Measurements from ENCODE around the gene KCNC3. TPM values are rescaled to one million over a fixed set of nuclear protein-coding genes. Genes with fewer than 3 reads are reported as not detected.
A peak's percentile ranks its signal among the peaks of the same experiment; 100 is the strongest.

The KCNC3 gene
- total RNA-seq: 10 to 100 TPM in 1 of 2 donors, 1 to 10 TPM in 1; 8.6 to 10.7 TPM
- 3.8 TPM for polyA plus RNA-seq (2013, experiment 1 of 2)
- 4.2 TPM for polyA plus RNA-seq (2013, experiment 2 of 2)
- long read RNA-seq, experiment 1: 0 reads
- long read RNA-seq, experiment 2, partial matches to known transcripts: 0 of 1 reads
- long read RNA-seq, experiment 2, other reads (novel, unspliced or antisense): 1 of 1 reads
- long read RNA-seq, experiment 3: 0 reads
- long read RNA-seq, experiment 4: 0 reads

DNA sequence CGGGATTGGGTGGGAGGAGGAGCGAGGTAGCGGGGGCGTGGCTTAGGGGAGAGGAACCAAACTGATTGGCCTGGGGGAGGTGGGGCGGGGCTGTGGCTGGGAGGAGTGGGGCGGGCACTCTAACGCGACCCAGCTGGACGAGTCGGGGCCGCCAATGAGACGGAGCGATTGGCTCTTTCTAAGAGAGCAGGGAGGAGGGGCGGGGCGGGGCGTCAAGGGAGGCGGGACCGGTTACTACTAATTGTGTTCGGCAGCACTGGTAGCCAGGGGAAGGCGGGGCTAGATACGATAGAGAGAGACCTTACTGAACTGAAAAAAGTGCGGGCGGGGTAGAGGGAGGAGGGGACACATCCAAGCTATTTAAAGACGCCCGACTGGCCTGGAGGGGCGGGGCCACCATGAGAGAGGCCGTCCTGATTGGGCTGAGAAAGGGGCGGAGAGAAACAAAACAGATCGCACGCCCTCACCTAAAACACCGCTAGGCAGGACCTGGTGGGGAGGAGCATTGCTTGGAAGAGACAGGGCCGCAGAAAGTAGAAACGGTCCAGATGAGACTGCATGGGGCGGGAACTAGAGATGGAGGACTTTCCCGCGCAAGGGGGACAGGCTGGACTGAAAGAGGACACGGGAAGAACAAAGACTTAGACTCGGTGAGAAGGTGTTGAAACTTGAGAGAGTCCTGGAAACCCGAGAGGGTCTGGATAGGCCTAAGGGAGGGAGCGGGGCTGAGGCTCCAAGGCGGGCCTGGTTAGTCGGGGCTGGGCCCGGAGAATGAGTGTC, at the start of gene KCNC3:
Gene KCNC3 (minus strand): TSS at position 232 of the 780 bp plus-strand sequence. CDS start 295 bp downstream, outside the sequence.
- Histone ChIP-seq H3K4me1 (ENCODE audit: control insufficient read depth, insufficient read depth, low read length) (no peaks in the 10 kb centered on the region), H3K36me3 (ENCODE audit: control insufficient read depth, insufficient read depth, low read length) (no peaks in the 10 kb centered on the region), H3K27me3 (ENCODE audit: control insufficient read depth, insufficient read depth, low read length, poor library complexity, severe bottlenecking) (peaks cover 17% of the 10 kb centered on the region), H3K9ac (ENCODE audit: extremely low read depth, low read length, poor library complexity, severe bottlenecking) (no peak within 1 kb of the TSS), H3K9me3 (ENCODE audit: control insufficient read depth, low read length) (no peaks in the 10 kb centered on the region), H3K4me3 (ENCODE audit: low read length) (peak within 1 kb of the TSS; percentile 64), H3K27ac (ENCODE audit: low read depth, low read length) (peak within 1 kb of the TSS; percentile 84)
- WGBS, 2 experiments (ENCODE audit: insufficient coverage in 1 of 2, insufficient read length in 1 of 2): 34 to 46% methylated on average over 31 to 43 of the region's 43 CpGs
- H3K36me3 Mint-ChIP-seq (ENCODE audit: low read depth): peaks cover 4% of the 10 kb centered on the region
- H3K27me3 Mint-ChIP-seq (ENCODE audit: insufficient read depth): peaks cover 61% of the 10 kb centered on the region
- H3K9me3 Mint-ChIP-seq: peaks cover 13% of the 10 kb centered on the region
- peak within 1 kb of the TSS; percentile 80 for H3K4me3 Mint-ChIP-seq
- H3K4me1 Mint-ChIP-seq: peaks cover 41% of the 10 kb centered on the region
- peak within 1 kb of the TSS; percentile 88 for H3K27ac Mint-ChIP-seq
- peak; percentile 100 for DNase-seq
- TF ChIP-seq, protein P1, sequence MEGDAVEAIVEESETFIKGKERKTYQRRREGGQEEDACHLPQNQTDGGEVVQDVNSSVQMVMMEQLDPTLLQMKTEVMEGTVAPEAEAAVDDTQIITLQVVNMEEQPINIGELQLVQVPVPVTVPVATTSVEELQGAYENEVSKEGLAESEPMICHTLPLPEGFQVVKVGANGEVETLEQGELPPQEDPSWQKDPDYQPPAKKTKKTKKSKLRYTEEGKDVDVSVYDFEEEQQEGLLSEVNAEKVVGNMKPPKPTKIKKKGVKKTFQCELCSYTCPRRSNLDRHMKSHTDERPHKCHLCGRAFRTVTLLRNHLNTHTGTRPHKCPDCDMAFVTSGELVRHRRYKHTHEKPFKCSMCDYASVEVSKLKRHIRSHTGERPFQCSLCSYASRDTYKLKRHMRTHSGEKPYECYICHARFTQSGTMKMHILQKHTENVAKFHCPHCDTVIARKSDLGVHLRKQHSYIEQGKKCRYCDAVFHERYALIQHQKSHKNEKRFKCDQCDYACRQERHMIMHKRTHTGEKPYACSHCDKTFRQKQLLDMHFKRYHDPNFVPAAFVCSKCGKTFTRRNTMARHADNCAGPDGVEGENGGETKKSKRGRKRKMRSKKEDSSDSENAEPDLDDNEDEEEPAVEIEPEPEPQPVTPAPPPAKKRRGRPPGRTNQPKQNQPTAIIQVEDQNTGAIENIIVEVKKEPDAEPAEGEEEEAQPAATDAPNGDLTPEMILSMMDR (conservative IDR thresholded peaks at IDR 0.05): peak; percentile 9

DNA sequence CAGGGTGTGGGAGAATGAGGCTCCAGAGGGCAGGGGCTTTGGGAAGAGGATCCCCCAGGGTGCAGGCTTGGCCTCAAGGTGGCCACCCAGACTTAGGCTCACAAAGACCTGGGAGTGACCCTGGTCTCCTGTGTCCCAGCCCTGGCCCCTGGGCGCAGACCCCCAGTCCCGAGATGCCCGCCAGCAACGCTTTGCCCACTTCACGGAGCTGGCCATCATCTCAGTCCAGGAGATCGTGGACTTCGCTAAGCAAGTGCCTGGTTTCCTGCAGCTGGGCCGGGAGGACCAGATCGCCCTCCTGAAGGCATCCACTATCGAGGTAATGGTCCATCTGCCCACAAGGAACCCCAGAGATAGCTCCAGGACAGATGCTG, 49.7 kb upstream of the KCNC3 start:
- H3K4me3 ChIP-seq (ENCODE audit: low read length): no peak overlapping the region
- Mint-ChIP-seq H3K9me3 (peaks cover 2% of the 10 kb centered on the region), H3K36me3 (ENCODE audit: low read depth) (peaks cover 32% of the 10 kb centered on the region), H3K27ac (no peak overlapping the region), H3K27me3 (ENCODE audit: insufficient read depth) (no peaks in the 10 kb centered on the region), H3K4me1 (peaks cover 7% of the 10 kb centered on the region), H3K4me3 (no peak overlapping the region)
- H3K9ac ChIP-seq (ENCODE audit: extremely low read depth, low read length, poor library complexity, severe bottlenecking): no peak overlapping the region
- no peaks in the 10 kb centered on the region for H3K9me3 ChIP-seq (ENCODE audit: control insufficient read depth, low read length)
- H3K4me1 ChIP-seq (ENCODE audit: control insufficient read depth, insufficient read depth, low read length): no peaks in the 10 kb centered on the region
- no peaks in the 10 kb centered on the region for H3K27me3 ChIP-seq (ENCODE audit: control insufficient read depth, insufficient read depth, low read length, poor library complexity, severe bottlenecking)
- no peak overlapping the region for H3K27ac ChIP-seq (ENCODE audit: low read depth, low read length)
- TF ChIP-seq, protein P1 (conservative IDR thresholded peaks at IDR 0.05): no peak
- DNase-seq: no peak
- WGBS, 2 experiments (ENCODE audit: insufficient coverage in 1 of 2, insufficient read length in 1 of 2): 95 to 98% methylated on average over 9 to 10 of the region's 10 CpGs
- H3K36me3 ChIP-seq (ENCODE audit: control insufficient read depth, insufficient read depth, low read length): peaks cover 37% of the 10 kb centered on the region

DNA sequence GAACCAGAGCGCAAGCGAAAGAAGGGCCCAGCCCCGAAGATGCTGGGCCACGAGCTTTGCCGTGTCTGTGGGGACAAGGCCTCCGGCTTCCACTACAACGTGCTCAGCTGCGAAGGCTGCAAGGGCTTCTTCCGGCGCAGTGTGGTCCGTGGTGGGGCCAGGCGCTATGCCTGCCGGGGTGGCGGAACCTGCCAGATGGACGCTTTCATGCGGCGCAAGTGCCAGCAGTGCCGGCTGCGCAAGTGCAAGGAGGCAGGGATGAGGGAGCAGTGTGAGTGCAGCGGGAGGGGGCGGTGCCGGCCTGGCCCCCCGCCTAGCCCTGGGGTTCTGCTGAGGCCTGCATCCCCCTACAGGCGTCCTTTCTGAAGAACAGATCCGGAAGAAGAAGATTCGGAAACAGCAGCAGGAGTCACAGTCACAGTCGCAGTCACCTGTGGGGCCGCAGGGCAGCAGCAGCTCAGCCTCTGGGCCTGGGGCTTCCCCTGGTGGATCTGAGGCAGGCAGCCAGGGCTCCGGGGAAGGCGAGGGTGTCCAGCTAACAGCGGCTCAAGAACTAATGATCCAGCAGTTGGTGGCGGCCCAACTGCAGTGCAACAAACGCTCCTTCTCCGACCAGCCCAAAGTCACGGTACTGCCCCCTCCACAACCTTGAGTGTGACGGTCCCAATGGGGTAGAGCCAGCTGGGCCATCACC, 49.1 kb upstream of the KCNC3 start:
- H3K27me3 Mint-ChIP-seq (ENCODE audit: insufficient read depth): no peaks in the 10 kb centered on the region
- Histone ChIP-seq H3K36me3 (ENCODE audit: control insufficient read depth, insufficient read depth, low read length) (peaks cover 37% of the 10 kb centered on the region), H3K4me1 (ENCODE audit: control insufficient read depth, insufficient read depth, low read length) (no peaks in the 10 kb centered on the region), H3K4me3 (ENCODE audit: low read length) (no peak overlapping the region), H3K9me3 (ENCODE audit: control insufficient read depth, low read length) (no peaks in the 10 kb centered on the region), H3K27ac (ENCODE audit: low read depth, low read length) (no peak overlapping the region), H3K27me3 (ENCODE audit: control insufficient read depth, insufficient read depth, low read length, poor library complexity, severe bottlenecking) (no peaks in the 10 kb centered on the region), H3K9ac (ENCODE audit: extremely low read depth, low read length, poor library complexity, severe bottlenecking) (no peak overlapping the region)
- whole genome bisulfite sequencing, 2 experiments (ENCODE audit: insufficient coverage in 1 of 2, insufficient read length in 1 of 2): 94 to 99% methylated on average over 25 to 36 of the region's 36 CpGs
- peaks cover 2% of the 10 kb centered on the region for H3K9me3 Mint-ChIP-seq
- no peak overlapping the region for H3K4me3 Mint-ChIP-seq
- H3K36me3 Mint-ChIP-seq (ENCODE audit: low read depth): peaks cover 32% of the 10 kb centered on the region
- DNase-seq: no peak
- no peak overlapping the region for H3K27ac Mint-ChIP-seq
- peaks cover 2% of the 10 kb centered on the region for H3K4me1 Mint-ChIP-seq
- TF ChIP-seq, protein P1 (conservative IDR thresholded peaks at IDR 0.05): no peak

All from endodermal cell (in vitro differentiated cells).